GM18519 (cell line): Measurements from ENCODE around the gene SLC24A3.

Experiments
- ATAC-seq: cut with Tn5 transposase; IDR thresholded peaks from one replicate; pipeline ENCODE4 v1.9.1; 2021; ENCODE audit warnings: mild to moderate bottlenecking, moderate library complexity; ENCODE audit not compliant: unreplicated experiment, low FRiP score

Gene SLC24A3

DNA sequence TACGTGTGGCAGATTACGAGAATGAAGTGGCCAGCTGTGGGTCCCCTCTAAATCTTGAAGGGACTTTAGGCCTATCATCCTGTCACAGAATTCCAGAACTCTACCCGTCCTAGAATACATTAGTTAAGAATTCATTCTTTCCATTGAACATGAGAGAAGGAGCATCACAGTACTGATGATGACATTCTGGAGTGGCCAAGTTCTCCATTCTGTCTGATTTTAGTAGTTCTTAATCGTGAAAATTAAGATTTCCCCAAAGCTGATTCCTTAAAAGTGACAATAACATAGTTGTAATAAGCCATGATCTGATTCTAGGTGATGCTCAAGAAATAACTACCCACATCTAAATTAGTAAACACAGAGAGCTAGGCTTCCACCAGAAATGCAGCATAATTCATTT lies 510.6 kb downstream of the SLC24A3 start:
- ATAC-seq, result no peak

DNA sequence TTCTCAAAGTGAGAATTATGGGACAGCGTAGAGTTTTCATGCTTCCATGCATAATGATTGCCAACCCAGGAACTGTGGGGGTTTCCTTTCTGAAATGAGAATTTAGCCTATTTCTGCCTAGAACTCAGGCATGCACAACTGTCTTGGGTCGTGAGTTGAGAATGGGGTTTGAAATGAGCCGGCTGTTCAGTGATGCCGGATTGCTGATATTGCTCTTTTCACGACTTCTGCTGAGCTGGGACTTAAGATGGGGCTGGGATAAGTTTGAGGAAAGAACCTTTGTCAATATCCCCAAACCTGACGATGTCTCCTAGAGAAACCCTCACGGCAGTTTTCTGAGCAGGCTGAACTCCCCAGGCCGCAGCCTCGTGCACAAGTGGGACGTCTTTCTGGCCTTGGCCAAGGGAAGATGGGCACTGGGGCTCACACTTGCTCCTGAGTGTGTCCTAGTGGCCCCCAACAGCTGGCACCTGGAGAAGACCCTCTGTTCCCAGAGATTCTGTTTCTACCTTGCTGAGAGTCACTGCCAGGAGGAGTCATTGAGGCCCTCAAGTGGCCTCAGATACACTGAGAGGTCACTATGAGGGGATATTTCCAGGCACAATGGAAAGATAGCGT lies 511.5 kb downstream of the SLC24A3 start:
- ATAC-seq, result no peak

DNA sequence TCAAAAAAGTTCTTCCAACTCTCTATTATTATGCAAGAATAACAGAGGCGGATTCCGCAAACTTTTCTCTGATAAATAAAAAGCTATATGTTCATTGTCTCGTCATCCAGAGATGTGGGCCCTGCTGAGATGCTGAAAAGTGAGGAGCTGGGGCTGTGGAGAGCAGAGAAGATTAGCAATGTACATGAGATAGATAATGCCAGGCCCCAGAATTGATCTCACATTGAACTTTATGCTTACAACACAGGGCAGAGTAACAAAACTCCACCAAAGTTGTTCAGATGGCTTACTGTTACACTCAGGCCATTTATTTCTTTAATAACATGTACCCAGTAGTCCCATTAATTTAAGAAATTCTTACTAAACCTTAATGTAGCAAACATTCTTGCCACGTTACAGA lies 512.9 kb downstream of the SLC24A3 start:
- ATAC-seq, result no peak

- ATAC-seq, result no peak
Measured at GRCh38 chr20:19725814-19726525, 513.5 kb downstream of the SLC24A3 start.

DNA sequence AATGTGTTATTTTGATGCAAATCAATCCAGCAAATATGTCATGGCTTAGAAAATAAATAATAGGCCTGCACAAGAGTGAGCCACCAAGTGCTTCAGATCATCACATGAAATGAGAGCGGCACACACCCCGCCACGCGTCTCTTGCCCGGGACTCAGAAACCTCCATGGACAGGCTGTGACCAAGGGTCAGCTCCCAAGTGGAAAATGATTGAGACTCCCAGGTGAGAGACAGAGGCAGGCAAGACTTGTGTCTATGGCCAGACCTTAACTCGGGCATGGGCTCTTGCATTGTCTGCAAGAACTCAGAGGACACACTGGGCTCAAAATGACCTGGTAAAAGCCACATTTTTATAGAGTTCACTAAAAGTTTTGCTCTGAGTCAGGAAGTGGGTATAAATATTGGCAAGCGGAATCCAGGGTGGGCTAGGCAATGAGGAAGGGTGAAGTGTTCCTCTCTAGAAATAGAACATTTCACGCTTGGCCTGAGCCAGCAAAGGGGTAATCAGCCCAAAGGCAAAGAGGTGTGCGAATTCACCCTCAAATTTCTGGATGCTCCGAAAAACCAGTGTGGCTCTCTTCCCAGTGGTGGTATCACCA lies 514.9 kb downstream of the SLC24A3 start:
- ATAC-seq, result no peak

DNA sequence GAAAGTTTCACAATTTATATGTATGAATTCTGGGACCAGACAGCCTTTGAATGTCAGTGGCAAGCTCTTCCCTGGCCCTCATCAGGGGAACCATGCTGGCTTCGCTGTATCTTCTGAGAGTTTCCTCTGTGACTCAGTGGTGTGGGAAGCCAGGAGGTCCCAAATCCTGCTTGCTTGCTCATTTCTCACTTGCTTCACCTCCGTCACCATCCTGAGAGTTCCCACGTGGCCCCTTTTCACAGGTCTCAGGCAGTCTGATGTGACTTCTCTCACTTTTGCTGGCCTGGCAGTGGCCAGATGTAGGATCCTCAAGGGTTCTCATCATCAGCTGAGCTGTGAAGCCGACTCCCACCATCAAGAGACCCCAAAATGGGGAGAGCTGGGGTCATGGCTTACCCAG lies 517.2 kb downstream of the SLC24A3 start:
- ATAC-seq, result no peak

DNA sequence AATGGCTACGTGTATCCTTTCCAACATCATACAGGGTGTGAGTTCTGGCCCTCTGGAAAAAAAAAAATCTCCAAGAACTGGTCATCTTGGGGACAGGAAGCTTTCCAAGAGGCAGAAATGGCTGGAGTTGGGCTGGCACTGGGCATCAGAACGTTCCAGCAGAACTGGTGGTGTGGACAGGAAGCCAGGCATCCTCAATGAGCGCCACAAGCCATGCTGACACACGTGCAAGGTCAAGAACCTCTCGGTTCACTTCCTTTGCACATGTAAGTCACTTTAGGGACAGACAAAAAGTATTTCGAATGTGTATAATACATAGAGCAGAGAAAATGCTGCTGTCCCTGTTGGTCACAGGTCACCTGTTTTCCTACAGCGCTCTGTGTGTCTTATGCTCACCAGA lies 518.3 kb downstream of the SLC24A3 start:
- ATAC-seq, result no peak

DNA sequence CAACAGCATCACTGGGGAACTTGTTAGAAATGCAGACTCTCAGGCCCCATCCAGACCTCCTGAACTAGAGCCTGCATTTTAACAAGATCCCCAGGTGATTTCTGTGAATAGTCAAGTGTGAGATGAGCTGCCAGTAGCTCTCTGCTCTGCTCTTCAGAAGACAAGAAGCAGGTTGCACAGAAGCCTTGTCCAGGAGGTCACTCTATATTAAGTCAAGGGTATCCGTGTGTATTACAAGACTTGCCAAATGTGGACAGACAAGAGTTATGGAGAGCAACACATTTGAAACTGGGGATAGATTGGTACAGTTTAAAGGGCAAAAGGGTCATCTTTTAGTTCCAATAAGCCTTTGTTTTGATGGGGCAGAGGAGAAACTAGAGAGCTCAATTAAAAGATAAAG lies 522.4 kb downstream of the SLC24A3 start:
- ATAC-seq, result no peak

DNA sequence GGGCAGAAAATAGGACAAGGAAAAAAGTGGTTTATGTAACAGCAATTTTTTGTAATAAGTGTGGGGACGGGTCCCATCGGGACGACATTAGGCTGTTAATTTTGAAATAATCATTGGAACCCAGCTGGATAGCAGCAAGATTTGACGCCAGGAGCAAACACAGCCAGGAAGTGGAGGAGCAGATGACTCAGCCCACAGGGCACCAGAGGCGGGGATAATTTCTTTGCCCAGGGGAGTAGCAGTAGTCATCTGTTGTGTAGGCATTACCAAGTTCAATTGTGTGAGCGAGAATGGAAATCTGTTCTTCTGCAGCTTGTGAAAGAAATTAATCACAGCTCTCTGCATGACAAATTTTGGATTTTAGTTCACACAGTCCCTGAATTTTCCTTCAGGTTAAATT lies 523.0 kb downstream of the SLC24A3 start:
- ATAC-seq, result no peak

DNA sequence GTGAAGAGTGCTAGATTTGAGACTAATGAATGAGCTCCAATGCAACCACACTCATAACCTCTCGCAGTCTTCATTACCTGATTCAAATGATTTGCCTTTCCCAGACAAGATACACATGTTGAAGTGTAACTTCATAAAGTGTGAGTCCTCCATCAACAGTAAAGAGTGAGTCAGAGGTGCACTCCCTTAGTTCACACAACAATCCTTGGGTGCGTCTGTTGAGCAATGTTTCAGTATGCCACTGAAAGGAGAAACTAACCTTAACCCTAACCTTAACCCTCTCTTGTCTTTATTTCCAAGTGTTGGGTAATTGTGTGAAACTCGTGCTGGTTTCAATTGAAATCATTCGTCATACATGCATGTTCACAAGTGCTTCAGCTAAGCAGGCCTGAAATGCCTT lies 524.6 kb downstream of the SLC24A3 start:
- ATAC-seq, result no peak

DNA sequence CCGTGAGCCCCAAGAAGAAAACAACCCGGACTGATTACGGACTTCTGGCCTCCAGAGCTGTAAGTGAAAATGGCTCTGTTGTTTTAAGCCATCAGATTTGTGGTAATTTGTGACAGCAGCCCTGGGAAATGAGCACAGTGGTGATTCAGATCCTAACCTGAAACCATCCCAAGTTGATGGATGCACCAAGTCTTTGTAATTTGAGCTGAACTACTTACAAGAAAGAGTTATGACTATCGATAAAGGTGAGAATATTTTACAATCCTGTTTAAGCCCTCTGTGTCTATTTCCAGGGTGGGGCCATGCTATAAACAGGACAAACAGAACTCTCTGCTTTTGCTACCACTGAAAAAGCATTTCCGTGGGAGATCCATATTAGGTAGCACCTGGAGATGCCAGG lies 526.5 kb downstream of the SLC24A3 start:
- no peak for ATAC-seq

- no peak for ATAC-seq
Measured at GRCh38 chr20:19739351-19739750, 526.9 kb downstream of the SLC24A3 start.

- no peak for ATAC-seq
Measured at GRCh38 chr20:19740512-19740911, 528.1 kb downstream of the SLC24A3 start.

DNA sequence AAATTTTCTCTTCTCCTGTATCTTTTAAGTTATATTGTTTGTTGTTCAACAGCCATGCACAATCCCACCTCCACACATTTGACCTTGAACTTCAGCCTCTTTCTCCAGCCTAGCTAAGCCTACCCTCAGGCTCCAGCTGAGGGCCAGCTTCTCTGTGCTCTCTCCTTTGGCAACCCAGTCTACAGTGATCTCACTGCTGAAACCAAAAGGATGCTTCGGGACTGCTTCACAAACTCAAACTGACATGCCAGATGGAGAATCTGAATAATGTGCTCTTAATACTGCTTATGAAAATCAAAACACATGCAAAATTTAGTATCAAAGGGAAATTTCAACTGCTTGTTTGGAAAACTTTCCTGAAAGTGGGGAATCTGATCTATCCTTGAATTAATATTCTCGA lies 529.5 kb downstream of the SLC24A3 start:
- no peak for ATAC-seq

- no peak for ATAC-seq
Measured at GRCh38 chr20:19742974-19743639, 530.7 kb downstream of the SLC24A3 start.

- no peak for ATAC-seq
Measured at GRCh38 chr20:19743640-19743995, 531.2 kb downstream of the SLC24A3 start.

- ATAC-seq, result no peak
Measured at GRCh38 chr20:19745106-19745505, 532.7 kb downstream of the SLC24A3 start.

DNA sequence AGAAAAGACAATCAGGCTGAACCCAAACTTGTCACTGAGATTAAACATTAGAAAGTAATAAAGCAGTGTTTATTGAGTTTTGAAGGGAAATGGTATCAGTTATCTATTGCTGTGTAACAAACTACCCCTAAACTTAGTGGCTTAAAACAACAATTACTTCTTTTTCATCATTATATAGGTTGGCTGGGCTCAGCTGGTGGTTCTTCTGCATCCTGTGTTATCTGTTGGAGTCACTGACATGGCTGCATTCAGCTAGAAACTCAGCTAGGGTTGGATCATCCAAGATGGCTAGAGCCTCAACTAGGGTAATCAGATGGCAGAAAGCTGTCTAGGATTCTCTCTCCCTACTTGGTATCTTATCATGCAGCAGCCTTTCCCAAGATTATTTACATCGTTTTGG lies 533.1 kb downstream of the SLC24A3 start:
- ATAC-seq, result no peak

DNA sequence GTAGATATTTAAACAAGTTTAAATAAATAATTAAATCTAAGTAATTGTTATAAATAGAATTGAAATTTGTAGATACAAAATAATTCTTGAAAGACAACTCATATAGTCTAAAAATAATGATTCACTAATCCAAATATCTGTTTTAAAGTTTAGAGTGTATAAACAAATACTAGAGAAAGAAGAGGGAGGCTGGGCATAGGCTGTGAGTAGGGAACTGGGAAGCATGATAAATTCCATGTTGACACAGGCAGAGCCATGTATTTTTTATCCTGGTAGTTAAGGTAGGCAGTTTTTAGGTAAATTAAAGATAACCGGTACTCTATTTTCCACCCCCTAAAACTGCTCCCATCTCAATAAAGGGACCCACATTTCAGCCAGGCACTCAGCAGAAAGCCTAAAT lies 534.0 kb downstream of the SLC24A3 start:
- no peak for ATAC-seq

DNA sequence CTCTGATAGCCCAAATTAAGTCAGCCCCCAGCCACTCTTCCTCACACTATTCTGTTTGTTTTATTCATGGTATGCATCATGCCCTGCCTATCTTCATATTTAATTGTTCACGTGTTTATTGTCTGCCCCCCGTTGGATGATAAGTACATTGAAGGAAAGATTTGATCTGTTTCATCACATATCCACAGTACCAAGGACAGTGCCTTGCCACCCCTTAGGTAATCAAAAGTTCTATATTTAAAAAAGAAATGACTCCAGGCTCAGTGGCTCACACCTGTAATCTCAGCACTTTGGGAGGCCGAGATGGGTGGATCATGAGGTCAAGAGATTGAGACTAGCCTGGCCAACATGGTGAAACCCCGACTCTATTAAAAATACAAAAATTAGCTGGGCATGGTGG lies 535.5 kb downstream of the SLC24A3 start:
- no peak for ATAC-seq

DNA sequence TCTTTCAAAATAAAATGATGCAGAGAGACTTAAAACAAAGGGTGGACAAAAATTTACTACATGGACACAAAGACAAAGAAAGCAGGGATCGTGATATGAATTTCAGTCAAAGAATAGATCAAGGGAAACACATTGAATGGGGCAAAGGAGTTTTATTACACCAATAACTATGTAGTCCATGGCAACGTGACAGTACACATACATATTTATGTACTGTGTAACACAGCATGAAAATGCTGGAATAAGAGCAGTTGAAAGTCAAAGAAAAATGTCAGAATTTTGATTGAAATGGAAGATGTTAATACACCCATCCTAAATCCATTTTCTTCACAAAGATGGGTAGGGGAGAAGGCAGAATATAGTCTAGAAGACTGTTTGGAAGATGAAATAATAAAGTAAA lies 536.2 kb downstream of the SLC24A3 start:
- no peak for ATAC-seq

DNA sequence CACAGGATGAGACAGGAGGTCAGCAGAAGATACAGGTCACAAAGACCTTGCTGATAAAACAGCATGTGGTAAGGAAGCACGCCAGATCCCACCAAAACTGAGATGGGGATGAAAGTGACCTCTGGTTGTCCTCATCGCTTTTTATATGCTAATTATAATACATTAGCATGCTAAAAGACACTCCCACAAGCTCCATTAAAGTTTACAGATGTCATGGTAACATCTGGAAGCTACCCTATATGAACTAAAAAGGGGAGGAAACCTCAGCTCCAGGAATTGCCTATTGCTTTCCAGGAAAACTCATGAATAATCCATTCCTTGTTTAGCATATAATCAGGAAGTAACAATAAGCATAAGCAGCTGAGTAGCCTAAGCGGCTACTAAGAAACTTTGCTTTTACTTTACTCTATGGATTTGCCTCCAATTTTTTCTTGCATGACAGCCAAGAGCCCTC lies 537.2 kb downstream of the SLC24A3 start:
- ATAC-seq, result no peak
